ENCODE data around the gene ABTB2. TPM values are rescaled to one million over a fixed set of nuclear protein-coding genes. Genes with fewer than 3 reads are reported as not detected.

Gene ABTB2
- polyA plus RNA-seq, 1 donor from 2014 or later: 0.68 TPM

GRCh38 chr11:34128824-34129223 is 229.0 kb downstream of the ABTB2 start:
- Histone ChIP-seq H3K4me2 (ENCODE audit: low read length) (no peak overlapping the region), H3K36me3 (ENCODE audit: insufficient read depth, low read length) (peaks cover 10% of the 10 kb centered on the region)

DNA sequence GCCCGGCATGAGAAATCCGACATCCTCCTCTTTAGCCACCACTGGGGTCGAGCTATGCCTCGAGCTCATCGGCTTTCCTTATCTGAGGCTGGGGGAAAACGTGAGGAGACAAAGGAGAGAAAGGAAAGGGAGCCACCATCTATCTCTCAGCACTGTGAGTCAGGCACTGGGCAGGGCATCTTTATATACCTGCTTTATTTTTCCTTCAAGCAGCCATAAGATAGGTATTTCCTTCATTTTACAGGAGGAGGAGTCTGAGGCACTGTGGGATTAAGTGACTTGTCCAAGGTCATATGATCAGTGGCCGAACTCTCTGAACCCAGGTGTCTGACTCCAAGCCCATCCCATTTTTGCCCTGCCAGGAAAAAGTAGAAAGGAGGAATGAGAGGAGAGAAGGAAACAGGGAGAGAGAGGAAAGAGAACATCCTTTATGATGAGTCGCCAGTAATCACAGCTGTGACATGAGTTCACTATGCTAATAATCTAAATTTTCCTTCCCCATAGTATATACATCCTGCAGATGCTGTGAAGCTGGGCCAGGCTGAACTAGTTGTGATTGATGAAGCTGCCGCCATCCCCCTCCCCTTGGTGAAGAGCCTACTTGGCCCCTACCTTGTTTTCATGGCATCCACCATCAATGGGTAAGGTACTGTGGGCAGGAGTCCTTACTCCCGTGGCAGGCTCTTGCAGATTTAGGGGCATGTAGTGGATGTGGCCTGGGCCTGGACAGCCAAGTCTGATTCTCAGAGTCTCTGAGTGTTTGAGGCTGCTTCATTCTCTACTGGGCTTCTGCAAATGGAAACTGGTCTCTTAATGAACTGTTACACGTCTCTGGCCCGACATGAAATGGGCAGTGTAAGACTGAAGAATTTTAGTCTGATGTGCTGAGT is 230.6 kb downstream of the ABTB2 start:
- H3K79me2 ChIP-seq (replicated peaks; ENCODE audit: insufficient read depth, low read length): no peaks in the 10 kb centered on the region
- H3K27ac ChIP-seq (ENCODE audit: low read length): no peak overlapping the region
- no peak overlapping the region for H2AFZ ChIP-seq (ENCODE audit: low read depth, low read length)
- H3K9me2 ChIP-seq (ENCODE audit: insufficient read depth, low read length): no peaks in the 10 kb centered on the region
- no peaks in the 10 kb centered on the region for H4K20me1 ChIP-seq (ENCODE audit: insufficient read depth)
- H3K27me3 ChIP-seq (ENCODE audit: insufficient read depth, low read depth, low read length): no peaks in the 10 kb centered on the region
- H3K4me2 ChIP-seq (ENCODE audit: low read length): no peak overlapping the region
- no peak overlapping the region for H3K9ac ChIP-seq (ENCODE audit: low read length)
- H3K4me3 ChIP-seq (ENCODE audit: low read length): no peak overlapping the region
- peaks cover 10% of the 10 kb centered on the region for H3K36me3 ChIP-seq (ENCODE audit: insufficient read depth, low read length)
- no peaks in the 10 kb centered on the region for H3K9me3 ChIP-seq (ENCODE audit: low read length)
- no peaks in the 10 kb centered on the region for H3F3A ChIP-seq (ENCODE audit: insufficient read depth, low read length, poor library complexity, severe bottlenecking)
- TF ChIP-seq EP300 (conservative IDR thresholded peaks at IDR 0.05; ENCODE audit: poor library complexity, severe bottlenecking): no peak
- TF ChIP-seq MXI1 (conservative IDR thresholded peaks at IDR 0.05; ENCODE audit: poor library complexity, severe bottlenecking): no peak
- no peak for TF ChIP-seq CTCF (IDR thresholded peaks at IDR 0.05; ENCODE audit: poor library complexity, severe bottlenecking)
- no peak for TF ChIP-seq EZH2 (IDR thresholded peaks at IDR 0.05; ENCODE audit: borderline replicate concordance, insufficient read depth, low read length, poor library complexity, severe bottlenecking)

More at GRCh38 chr11:34128824-34129223, 229.0 kb downstream of the ABTB2 start:
- no peaks in the 10 kb centered on the region for H3K79me2 ChIP-seq (replicated peaks; ENCODE audit: insufficient read depth, low read length)
- no peak overlapping the region for H2AFZ ChIP-seq (ENCODE audit: low read depth, low read length)
- no peak overlapping the region for H3K4me3 ChIP-seq (ENCODE audit: low read length)
- no peaks in the 10 kb centered on the region for H3K27me3 ChIP-seq (ENCODE audit: insufficient read depth, low read depth, low read length)
- H3K27ac ChIP-seq (ENCODE audit: low read length): no peak overlapping the region
- no peak overlapping the region for H3K9ac ChIP-seq (ENCODE audit: low read length)
- H3F3A ChIP-seq (ENCODE audit: insufficient read depth, low read length, poor library complexity, severe bottlenecking): no peaks in the 10 kb centered on the region
- no peaks in the 10 kb centered on the region for H3K9me3 ChIP-seq (ENCODE audit: low read length)
- H3K9me2 ChIP-seq (ENCODE audit: insufficient read depth, low read length): no peaks in the 10 kb centered on the region
- TF ChIP-seq EZH2 (IDR thresholded peaks at IDR 0.05; ENCODE audit: borderline replicate concordance, insufficient read depth, low read length, poor library complexity, severe bottlenecking) (no peak), EP300 (conservative IDR thresholded peaks at IDR 0.05; ENCODE audit: poor library complexity, severe bottlenecking) (no peak), MXI1 (conservative IDR thresholded peaks at IDR 0.05; ENCODE audit: poor library complexity, severe bottlenecking) (no peak), SMC3 (conservative IDR thresholded peaks at IDR 0.05; ENCODE audit: poor library complexity) (no peak), RAD21 (conservative IDR thresholded peaks at IDR 0.05) (no peak), POLR2AphosphoS5 (IDR thresholded peaks at IDR 0.05) (no peak), TAF1 (IDR thresholded peaks at IDR 0.05; ENCODE audit: low read depth) (no peak), CTCF (IDR thresholded peaks at IDR 0.05; ENCODE audit: poor library complexity, severe bottlenecking) (no peak)
- TF ChIP-seq, protein P1, sequence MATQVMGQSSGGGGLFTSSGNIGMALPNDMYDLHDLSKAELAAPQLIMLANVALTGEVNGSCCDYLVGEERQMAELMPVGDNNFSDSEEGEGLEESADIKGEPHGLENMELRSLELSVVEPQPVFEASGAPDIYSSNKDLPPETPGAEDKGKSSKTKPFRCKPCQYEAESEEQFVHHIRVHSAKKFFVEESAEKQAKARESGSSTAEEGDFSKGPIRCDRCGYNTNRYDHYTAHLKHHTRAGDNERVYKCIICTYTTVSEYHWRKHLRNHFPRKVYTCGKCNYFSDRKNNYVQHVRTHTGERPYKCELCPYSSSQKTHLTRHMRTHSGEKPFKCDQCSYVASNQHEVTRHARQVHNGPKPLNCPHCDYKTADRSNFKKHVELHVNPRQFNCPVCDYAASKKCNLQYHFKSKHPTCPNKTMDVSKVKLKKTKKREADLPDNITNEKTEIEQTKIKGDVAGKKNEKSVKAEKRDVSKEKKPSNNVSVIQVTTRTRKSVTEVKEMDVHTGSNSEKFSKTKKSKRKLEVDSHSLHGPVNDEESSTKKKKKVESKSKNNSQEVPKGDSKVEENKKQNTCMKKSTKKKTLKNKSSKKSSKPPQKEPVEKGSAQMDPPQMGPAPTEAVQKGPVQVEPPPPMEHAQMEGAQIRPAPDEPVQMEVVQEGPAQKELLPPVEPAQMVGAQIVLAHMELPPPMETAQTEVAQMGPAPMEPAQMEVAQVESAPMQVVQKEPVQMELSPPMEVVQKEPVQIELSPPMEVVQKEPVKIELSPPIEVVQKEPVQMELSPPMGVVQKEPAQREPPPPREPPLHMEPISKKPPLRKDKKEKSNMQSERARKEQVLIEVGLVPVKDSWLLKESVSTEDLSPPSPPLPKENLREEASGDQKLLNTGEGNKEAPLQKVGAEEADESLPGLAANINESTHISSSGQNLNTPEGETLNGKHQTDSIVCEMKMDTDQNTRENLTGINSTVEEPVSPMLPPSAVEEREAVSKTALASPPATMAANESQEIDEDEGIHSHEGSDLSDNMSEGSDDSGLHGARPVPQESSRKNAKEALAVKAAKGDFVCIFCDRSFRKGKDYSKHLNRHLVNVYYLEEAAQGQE (IDR thresholded peaks at IDR 0.05; ENCODE audit: borderline replicate concordance): no peak
- no peaks in the 10 kb centered on the region for H4K20me1 ChIP-seq (ENCODE audit: insufficient read depth)

Measured in neural cell (in vitro differentiated cells).